A673 (cell line): ENCODE results near the gene TPM4. TPM values are rescaled to one million over a fixed set of nuclear protein-coding genes. Genes with fewer than 3 reads are reported as not detected.
"Not testable (repeated sequence)": the region's sequence is repeated elsewhere in the genome, so short reads cannot be mapped to it uniquely, and the experiment has no call there.

Source experiments
- BruUV-seq: library from RNA; stranded (reverse); fragments of 400-500 nt; replicated peaks from 2 replicates; lab custom pipeline; 2021; lab: Mats Ljungman, UMichigan
- CTCF ChIA-PET: fragments of 300-600 bp; sonication (Branson Sonifier 250); formaldehyde crosslinking; loops from one replicate; lab custom pipeline; 2022; ENCODE audit warnings: antibody characterized with exemption; lab: Charles Lee
- POLR2A ChIA-PET: fragments of 300-600 bp; sonication (Branson Sonifier 250); formaldehyde crosslinking; loops from one replicate; lab custom pipeline; 2022; ENCODE audit warnings: antibody characterized with exemption; ENCODE audit not compliant: low non-redundant PET; lab: Charles Lee
- DNase-seq: peaks from one replicate; pipeline ENCODE4 v3.0.0-alpha.2; 2015; ENCODE audit warnings: low spot score
- H3K27ac ChIP-seq: fragments of 200-600 bp; sonication (generic); 2 replicates; pipeline ENCODE4 v1.5.1; 2016; ENCODE audit warnings: mixed run types, low read depth, mild to moderate bottlenecking, mixed read lengths, antibody characterized with exemption, low read length; ENCODE audit not compliant: poor library complexity, severe bottlenecking
- H3K27me3 ChIP-seq: fragments of 200-600 bp; sonication (generic); replicated peaks from 2 replicates; pipeline ENCODE4 v1.6.1; 2017; ENCODE audit warnings: mixed run types, low read depth, mild to moderate bottlenecking, mixed read lengths, antibody characterized with exemption, low read length; ENCODE audit not compliant: insufficient read depth, poor library complexity
- H3K36me3 ChIP-seq: fragments of 200-600 bp; sonication (generic); 2 replicates; pipeline ENCODE4 v1.6.1; 2016; ENCODE audit warnings: mixed run types, mild to moderate bottlenecking, mixed read lengths, antibody characterized with exemption, low read length; ENCODE audit not compliant: insufficient read depth, poor library complexity, severe bottlenecking
- H3K4me1 ChIP-seq: fragments of 200-600 bp; sonication (generic); 2 replicates; pipeline ENCODE4 v1.6.1; 2017; ENCODE audit warnings: mixed run types, mild to moderate bottlenecking, mixed read lengths, antibody characterized with exemption, low read length; ENCODE audit not compliant: insufficient read depth, poor library complexity, severe bottlenecking
- H3K4me3 ChIP-seq: fragments of 200-600 bp; sonication (generic); 2 replicates; pipeline ENCODE4 v1.5.1; 2016; ENCODE audit warnings: low read depth, mixed run types, mild to moderate bottlenecking, mixed read lengths, low read length; ENCODE audit not compliant: poor library complexity, severe bottlenecking
- H3K9me3 ChIP-seq: fragments of 200-600 bp; sonication (generic); 2 replicates; pipeline ENCODE4 v1.6.1; 2016; ENCODE audit warnings: mixed run types, low read depth, mild to moderate bottlenecking, mixed read lengths, antibody characterized with exemption, low read length; ENCODE audit not compliant: poor library complexity, severe bottlenecking
- CTCF ChIP-seq: fragments of 300-800, 200-600 bp; sonication (generic); conservative IDR thresholded peaks from 2 replicates; pipeline ENCODE4 v1.5.1; 2017; ENCODE audit warnings: low read depth, mild to moderate bottlenecking, antibody characterized with exemption, low read length, moderate library complexity, mixed read lengths
- EZH2 ChIP-seq: fragments of 200-600 bp; sonication (generic); IDR thresholded peaks from 2 replicates; pipeline ENCODE4 v1.6.1; 2017; ENCODE audit warnings: borderline replicate concordance, low read depth, mild to moderate bottlenecking, mixed read lengths, antibody characterized with exemption, low read length; ENCODE audit not compliant: poor library complexity, severe bottlenecking
- intact Hi-C: fragments of 100-400 bp; cut with micrococcal nuclease; formaldehyde crosslinking; loops from one replicate; pipeline ENCODE4 v1.10.0; 2022; ENCODE audit not compliant: unreplicated experiment
- total RNA-seq: library from RNA; stranded (reverse); gene quantifications from 2 replicates; pipeline ENCODE4 v1.2.3, GENCODE V29; 2021

Gene TPM4
- total RNA-seq, 1 experiment from 2014 or later, result 476 TPM

GRCh38 chr19:16117594-16118033 is 41.3 kb downstream of the TPM4 start:
- intact Hi-C loops, result no loop called here

DNA sequence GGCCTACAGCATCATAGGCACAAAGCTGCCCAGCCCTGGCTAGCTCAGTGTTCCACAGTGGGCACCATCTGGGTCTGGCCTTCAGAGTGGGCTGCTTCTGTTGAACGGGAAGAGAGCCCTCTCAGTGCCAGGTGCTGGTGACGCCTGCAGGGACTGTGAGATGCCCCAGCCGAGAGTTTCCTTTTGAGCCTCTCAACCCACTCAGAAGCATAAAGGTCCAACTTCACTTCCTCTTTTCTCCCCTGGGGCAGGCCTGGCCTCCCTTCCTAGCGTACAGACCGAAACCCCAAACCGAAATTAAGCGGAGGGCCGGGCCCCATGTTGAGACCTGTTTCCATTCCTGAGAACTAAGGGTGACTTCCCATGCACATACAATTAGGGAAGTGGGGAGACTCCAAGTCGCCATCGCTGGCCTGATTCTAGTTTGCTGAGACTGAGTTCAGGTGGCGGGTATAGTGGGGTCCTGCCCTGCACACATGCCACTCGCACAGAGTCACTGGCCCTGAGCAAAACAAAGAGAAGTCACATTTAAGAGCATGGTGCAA is 42.3 kb downstream of the TPM4 start:
- H3K4me3 ChIP-seq, result no peak overlapping the region
- H3K9me3 ChIP-seq, result no peaks in the 10 kb centered on the region
- TF ChIP-seq EZH2 (no peak), CTCF (no peak)
- H3K36me3 ChIP-seq, result peaks cover 39% of the 10 kb centered on the region
- ChIA-PET POLR2A (no interaction called here), CTCF (no interaction called here)
- intact Hi-C loops, result no loop called here
- no peak overlapping the region for H3K27ac ChIP-seq
- BruUV-seq, result no TSS peak
- H3K4me1 ChIP-seq, result peaks cover 5% of the 10 kb centered on the region
- no peaks in the 10 kb centered on the region for H3K27me3 ChIP-seq
- DNase-seq, result no peak

More at GRCh38 chr19:16117594-16118033, 41.3 kb downstream of the TPM4 start:
- no peak overlapping the region for H3K27ac ChIP-seq
- no peak for TF ChIP-seq EZH2
- CTCF ChIA-PET, result no interaction called here
- peaks cover 10% of the 10 kb centered on the region for H3K4me1 ChIP-seq
- POLR2A ChIA-PET, result no interaction called here
- no peaks in the 10 kb centered on the region for H3K27me3 ChIP-seq
- no TSS peak for BruUV-seq
- no peak for DNase-seq
- H3K36me3 ChIP-seq, result peaks cover 35% of the 10 kb centered on the region
- no peak overlapping the region for H3K4me3 ChIP-seq
- no peaks in the 10 kb centered on the region for H3K9me3 ChIP-seq

DNA sequence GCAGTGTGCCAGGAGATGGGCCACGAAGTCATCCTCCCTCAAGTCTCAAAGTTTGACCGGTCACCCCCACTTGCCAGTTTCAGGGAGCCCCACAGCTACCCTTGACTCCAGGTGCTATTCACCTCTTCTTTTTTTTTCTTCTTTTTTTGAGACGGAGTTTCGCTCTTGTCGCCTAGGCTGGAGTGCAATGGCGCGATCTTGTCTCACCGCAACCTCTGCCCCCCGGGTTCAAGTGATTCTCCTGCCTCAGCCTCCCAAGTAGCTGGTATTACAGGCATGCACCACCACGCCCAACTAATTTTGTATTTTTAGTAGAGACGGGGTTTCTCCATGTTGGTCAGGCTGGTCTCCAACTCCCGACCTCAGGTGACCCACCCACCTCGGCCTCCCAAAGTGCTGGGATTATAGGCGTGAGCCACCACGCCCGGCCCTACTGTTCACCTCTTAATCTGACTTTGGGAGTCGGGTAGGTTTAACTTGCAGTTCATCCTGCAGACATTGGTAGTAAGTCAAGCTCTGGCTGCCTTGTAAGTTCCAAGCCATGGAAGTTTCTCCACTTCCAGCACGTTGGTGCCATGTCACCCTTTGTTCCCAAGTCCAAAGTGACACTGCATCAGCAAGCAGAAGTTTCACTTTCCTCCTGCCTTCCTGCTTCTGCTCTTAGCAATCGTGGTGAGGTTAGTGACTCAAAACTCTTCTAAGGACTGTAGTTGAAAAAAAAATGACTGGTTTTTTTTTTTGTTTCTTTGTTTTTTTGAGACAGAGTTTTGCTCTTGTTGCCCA is 43.0 kb downstream of the TPM4 start:
- intact Hi-C loops, DNase-seq, H3K27ac ChIP-seq, H3K4me1 ChIP-seq, CTCF ChIA-PET, H3K9me3 ChIP-seq, BruUV-seq, H3K27me3 ChIP-seq, H3K4me3 ChIP-seq, POLR2A ChIA-PET: not testable (repeated sequence)
- peaks cover 44% of the 10 kb centered on the region for H3K36me3 ChIP-seq

- Histone ChIP-seq H3K27me3 (no peaks in the 10 kb centered on the region), H3K4me1 (no peaks in the 10 kb centered on the region), H3K27ac (no peak overlapping the region), H3K4me3 (no peak overlapping the region), H3K9me3 (no peaks in the 10 kb centered on the region), H3K36me3 (peaks cover 56% of the 10 kb centered on the region)
- CTCF ChIA-PET, result interaction anchor here (0.6 kb wide), 1 partner anchor 1574 kb away, joined by 6 read pairs; no protein-coding TSS in a partner anchor
- intact Hi-C loops, result no loop called here
- POLR2A ChIA-PET, result no interaction called here
- no peak for TF ChIP-seq EZH2
- TF ChIP-seq CTCF, result no peak
- no TSS peak for BruUV-seq
- DNase-seq, result no peak
Observed at GRCh38 chr19:16121141-16121540, 44.8 kb downstream of the TPM4 start.
